K562 (cell line): ENCODE measurements around the gene FXYD3. TPM values are rescaled to one million over a fixed set of nuclear protein-coding genes. Genes with fewer than 3 reads are reported as not detected.

Experiments
- ADNP ChIP-seq: fragments of 200-800 bp; sonication (Bioruptor generic); IDR thresholded peaks from 2 replicates; pipeline ENCODE4 v1.6.1; 2016; ENCODE audit warnings: missing genetic modification characterization, missing compliant biosample characterization
- ASH1L ChIP-seq: fragments of 450-650 bp; IDR thresholded peaks from 2 replicates; pipeline ENCODE4 v1.6.1; 2018; ENCODE audit warnings: borderline replicate concordance, mild to moderate bottlenecking, low read depth; ENCODE audit not compliant: partially characterized antibody
- CBX1 ChIP-seq: sonication (generic); IDR thresholded peaks from 2 replicates; pipeline ENCODE4 v1.6.1; 2016; ENCODE audit warnings: antibody characterized with exemption, low read depth, mild to moderate bottlenecking
- DMBX1 ChIP-seq: fragments of 250-450 bp; sonication (Bioruptor Pico); IDR thresholded peaks from 2 replicates; pipeline ENCODE4 v1.8.0; 2022; ENCODE audit warnings: inconsistent platforms, mild to moderate bottlenecking, moderate library complexity, borderline replicate concordance
- EP300 ChIP-seq: IDR thresholded peaks from 2 replicates; pipeline ENCODE4 v1.6.1; 2012; ENCODE audit warnings: low read length, improper control_type of control experiment
- FOXJ2 ChIP-seq: fragments of 200-800 bp; sonication (Bioruptor generic); IDR thresholded peaks from 2 replicates; pipeline ENCODE4 v1.6.1; 2016; ENCODE audit warnings: missing genetic modification characterization, missing compliant biosample characterization
- GATA2 ChIP-seq: sonication (generic); formaldehyde crosslinking; IDR thresholded peaks from 2 replicates; pipeline ENCODE4 v1.4.0; 2020; ENCODE audit warnings: mild to moderate bottlenecking, missing genetic modification reagents
- HNRNPLL ChIP-seq: fragments of 200-400 bp; formaldehyde crosslinking; IDR thresholded peaks from 2 replicates; pipeline ENCODE4 v1.6.1; 2017; ENCODE audit warnings: low read length, low read depth, mild to moderate bottlenecking; ENCODE audit not compliant: poor library complexity, severe bottlenecking
- JUND ChIP-seq, 2 experiments: IDR thresholded peaks; 2 replicates in 1 of 2; 3 replicates in 1 of 2; pipeline ENCODE4 v1.6.1; 2011; ENCODE audit warnings: borderline replicate concordance in 2 of 2, low read depth in 2 of 2, low read length in 2 of 2, improper control_type of control experiment in 1 of 2, missing biosample characterization in 1 of 2, missing genetic modification characterization in 1 of 2, missing genetic modification reagents in 1 of 2
- KDM4B ChIP-seq, 2 experiments: fragments of 450-650 bp in 1 of 2; sonication (generic) in 1 of 2; IDR thresholded peaks; 2 replicates each; pipeline ENCODE4 v1.6.1; 2016 to 2017; ENCODE audit warnings: borderline replicate concordance in 2 of 2, antibody characterized with exemption in 1 of 2, low read depth in 1 of 2, mild to moderate bottlenecking in 1 of 2
- KLF6 ChIP-seq: fragments of 250-450 bp; sonication (Bioruptor Pico); IDR thresholded peaks from 2 replicates; pipeline ENCODE4 v1.4.0; 2020; ENCODE audit warnings: mild to moderate bottlenecking, moderate library complexity, borderline replicate concordance
- L3MBTL2 ChIP-seq: fragments of 450-650 bp; IDR thresholded peaks from 2 replicates; pipeline ENCODE4 v1.6.1; 2016; ENCODE audit warnings: mild to moderate bottlenecking, moderate library complexity
- MAZ ChIP-seq, 2 experiments: fragments of 450-650 bp in 1 of 2; sonication (generic) in 1 of 2; formaldehyde crosslinking; IDR thresholded peaks in 1 of 2; conservative IDR thresholded peaks in 1 of 2; 2 replicates each; pipeline versions ENCODE4 v1.4.0 to v1.5.0; 2020; ENCODE audit warnings: mild to moderate bottlenecking in 1 of 2, missing genetic modification reagents in 1 of 2
- NFYB ChIP-seq: IDR thresholded peaks from 2 replicates; pipeline ENCODE4 v1.6.1; 2011; ENCODE audit warnings: mild to moderate bottlenecking, moderate library complexity; ENCODE audit not compliant: insufficient read length; ENCODE audit errors: extremely low read depth
- RCOR1 ChIP-seq, 2 experiments: IDR thresholded peaks; 2 replicates each; pipeline ENCODE4 v1.6.1; 2012; ENCODE audit warnings: low read depth in 2 of 2, low read length in 2 of 2, borderline replicate concordance in 1 of 2, improper control_type of control experiment in 1 of 2
- RERE ChIP-seq: sonication (generic); formaldehyde crosslinking; IDR thresholded peaks from 2 replicates; pipeline ENCODE4 v1.8.0; 2023; ENCODE audit warnings: missing genetic modification reagents, mild to moderate bottlenecking, borderline replicate concordance
- SMAD1 ChIP-seq: fragments of 150-350 bp; IDR thresholded peaks from 2 replicates; pipeline ENCODE4 v1.6.1; 2014; ENCODE audit warnings: low read length, low read depth; ENCODE audit not compliant: partially characterized antibody
- SMARCA4 ChIP-seq: fragments of 450-650 bp; IDR thresholded peaks from 2 replicates; pipeline ENCODE4 v1.6.1; 2016
- SOX6 ChIP-seq: fragments of 450-650 bp; IDR thresholded peaks from 2 replicates; pipeline ENCODE4 v1.6.1; 2014; ENCODE audit warnings: mild to moderate bottlenecking
- TRIM28 ChIP-seq: fragments of 450-650 bp; IDR thresholded peaks from 2 replicates; pipeline ENCODE4 v1.6.1; 2017
- ZNF586 ChIP-seq: fragments of 450-650 bp; formaldehyde crosslinking; conservative IDR thresholded peaks from 2 replicates; pipeline ENCODE4 v1.4.0; 2020; ENCODE audit warnings: mild to moderate bottlenecking, moderate library complexity
- ZNF695 ChIP-seq: fragments of 450-650 bp; formaldehyde crosslinking; IDR thresholded peaks from 2 replicates; pipeline ENCODE4 v1.4.0; 2020; ENCODE audit warnings: mild to moderate bottlenecking, moderate library complexity
- polyA plus RNA-seq, 8 experiments: library from polyadenylated mRNA; depleted of rRNA in 4 of 8; stranded (reverse) in 5 of 8; unstranded in 3 of 8; fragments of >200 nt; fragmentation: Nextera tagmentation in 2 of 8; fragmentation: Illumina TruSeq in 1 of 8; extraction: Ambion mirVana in 2 of 8; extraction: Trizol in 1 of 8; gene quantifications; 2 replicates each; pipeline versions ENCODE4 v1.2.1 to v1.2.3, GENCODE V29; 2011 to 2014; ENCODE audit warnings: inconsistent platforms in 1 of 8, missing spikeins in 1 of 8
- total RNA-seq, 7 experiments: library from RNA; depleted of rRNA in 6 of 7; stranded (reverse); fragments of >200 nt in 6 of 7; fragmentation: Illumina TruSeq in 2 of 7; extraction: Trizol in 2 of 7; gene quantifications; 2 replicates each; pipeline versions ENCODE4 v1.2.1 to v1.2.3, GENCODE V29; 2011 to 2021; ENCODE audit warnings: low replicate concordance in 1 of 7

FXYD3 gene
- total and polyA plus RNA-seq, 9 of the 15 experiments (the other 6 are each of a cell fraction or from before 2014, with no cell fraction given), result 0.24 TPM; not detected in 8

- TF ChIP-seq ASH1L, result no peak
- TF ChIP-seq HNRNPLL, result no peak
- 0 out of 2 replicates have a peak, but pooled peaks have one; percentile 20 for TF ChIP-seq KLF6 (CRISPR knock-in tag)
- peak; percentile 16; the same call in 1 of the 2 replicates for TF ChIP-seq FOXJ2 (tag)
- peak; percentile 77 for TF ChIP-seq SMARCA4
- no peak for TF ChIP-seq ADNP (tag)
- TF ChIP-seq SOX6, result peak; percentile 36; the same call in 1 of the 2 replicates
- TF ChIP-seq JUND (IDR thresholded peaks at IDR 0.05; ENCODE audit: borderline replicate concordance, low read depth, low read length), result 0 out of 2 replicates have a peak, but pooled peaks have one; percentile 48
- TF ChIP-seq JUND (tag; IDR thresholded peaks at IDR 0.05; ENCODE audit: borderline replicate concordance, low read depth, low read length), result no peak; the same call in 2 of the 3 replicates
- TF ChIP-seq NFYB, result peak; percentile 57
- TF ChIP-seq ZNF586, result no peak
- TF ChIP-seq L3MBTL2, result peak; percentile 86
- TF ChIP-seq DMBX1 (CRISPR knock-in tag), result peak; percentile 71; the same call in 1 of the 2 replicates
- TF ChIP-seq EP300, result peak; percentile 57; the same call in 1 of the 2 replicates
- no peak for TF ChIP-seq RERE
- peak; percentile 30 to 57; a peak in 2 of 4 replicates for TF ChIP-seq MAZ (CRISPR knock-in tag; conservative IDR thresholded peaks at IDR 0.05 in 1 of 2, IDR thresholded peaks at IDR 0.05 in 1 of 2)
- TF ChIP-seq TRIM28, result no peak
- peak; percentile 98 for TF ChIP-seq GATA2 (CRISPR knock-in tag)
- no peak for TF ChIP-seq SMAD1
- no peak for TF ChIP-seq KDM4B (IDR thresholded peaks at IDR 0.05; ENCODE audit: borderline replicate concordance in 2 of 2, low read depth in 1 of 2)
- peak in 1 of 2 experiments; percentile 37; a peak in 1 of 4 replicates for TF ChIP-seq RCOR1 (IDR thresholded peaks at IDR 0.05; ENCODE audit: borderline replicate concordance in 1 of 2, low read depth in 2 of 2, low read length in 2 of 2)
- TF ChIP-seq CBX1, result no peak
- no peak for TF ChIP-seq ZNF695
Measured at GRCh38 chr19:35166100-35167063, 50.8 kb downstream of the FXYD3 start (continued).
